ENCODE results near the gene ROR2. TPM values are rescaled to one million over a fixed set of nuclear protein-coding genes. Genes with fewer than 3 reads are reported as not detected.
A peak's percentile ranks its signal among the peaks of the same experiment; 100 is the strongest.

ROR2 gene
- total RNA-seq, 2 experiments from 2014 or later, result not detected

- Mint-ChIP-seq H3K36me3 (ENCODE audit: low read depth) (no peaks in the 10 kb centered on the region), H3K27ac (no peak overlapping the region), H3K4me3 (no peak overlapping the region), H3K27me3 (peaks cover 23% of the 10 kb centered on the region), H3K4me1 (ENCODE audit: low read depth) (no peaks in the 10 kb centered on the region), H3K9me3 (no peaks in the 10 kb centered on the region)
- TF ChIP-seq CTCF (IDR thresholded peaks at IDR 0.05), result no peak
- H3K9me3 ChIP-seq (ENCODE audit: control insufficient read depth in 1 of 2, insufficient read depth in 1 of 2, low read length in 2 of 2), result no peaks in the 10 kb centered on the region
- no peak for DNase-seq
- intact Hi-C loops (cut with DNase I, micrococcal nuclease), result no loop called here
- no peak overlapping the region for H3K4me3 ChIP-seq (ENCODE audit: low read length)
- H3K27me3 ChIP-seq (ENCODE audit: control insufficient read depth in 1 of 2, insufficient read depth in 2 of 2, low read length in 2 of 2), result peaks cover 0 to 11% of the 10 kb centered on the region in 2 experiments
- POLR2A ChIA-PET, result no interaction called here
- no peaks in the 10 kb centered on the region for H3K4me1 ChIP-seq (ENCODE audit: insufficient read depth, low read length)
- ATAC-seq (ENCODE audit: poor library complexity), result no peak
- no peak overlapping the region for H3K27ac ChIP-seq (ENCODE audit: low read depth in 1 of 2, low read length in 2 of 2)
- no peaks in the 10 kb centered on the region for H3K36me3 ChIP-seq (ENCODE audit: insufficient read depth, low read length)
- CTCF ChIA-PET, result no interaction called here
Observed at GRCh38 chr9:91582181-91582580, 367.8 kb downstream of the ROR2 start.

GRCh38 chr9:91580136-91580535 is 369.9 kb downstream of the ROR2 start:
- ChIA-PET CTCF (no interaction called here), POLR2A (no interaction called here)
- Mint-ChIP-seq H3K27me3 (peaks cover 16% of the 10 kb centered on the region), H3K36me3 (ENCODE audit: low read depth) (no peaks in the 10 kb centered on the region), H3K4me3 (no peak overlapping the region), H3K9me3 (no peaks in the 10 kb centered on the region), H3K27ac (no peak overlapping the region), H3K4me1 (ENCODE audit: low read depth) (no peaks in the 10 kb centered on the region)
- DNase-seq (peak in 2 of 14 experiments; percentile 6 to 8), ATAC-seq (ENCODE audit: poor library complexity) (no peak)
- no peak for TF ChIP-seq CTCF (IDR thresholded peaks at IDR 0.05)
- Histone ChIP-seq H3K27ac (ENCODE audit: low read depth in 1 of 2, low read length in 2 of 2) (no peak overlapping the region), H3K36me3 (ENCODE audit: insufficient read depth, low read length) (no peaks in the 10 kb centered on the region), H3K9me3 (ENCODE audit: control insufficient read depth in 1 of 2, insufficient read depth in 1 of 2, low read length in 2 of 2) (no peaks in the 10 kb centered on the region), H3K27me3 (ENCODE audit: control insufficient read depth in 1 of 2, insufficient read depth in 2 of 2, low read length in 2 of 2) (peaks cover 0 to 11% of the 10 kb centered on the region in 2 experiments), H3K4me1 (ENCODE audit: insufficient read depth, low read length) (no peaks in the 10 kb centered on the region), H3K4me3 (ENCODE audit: low read length) (no peak overlapping the region)
- intact Hi-C loops (cut with DNase I, micrococcal nuclease), result no loop called here

GRCh38 chr9:91578911-91579310 is 371.1 kb downstream of the ROR2 start:
- Histone ChIP-seq H3K4me3 (ENCODE audit: low read length) (no peak overlapping the region), H3K27ac (ENCODE audit: low read depth in 1 of 2, low read length in 2 of 2) (no peak overlapping the region), H3K36me3 (ENCODE audit: insufficient read depth, low read length) (no peaks in the 10 kb centered on the region), H3K4me1 (ENCODE audit: insufficient read depth, low read length) (no peaks in the 10 kb centered on the region), H3K9me3 (ENCODE audit: control insufficient read depth in 1 of 2, insufficient read depth in 1 of 2, low read length in 2 of 2) (no peaks in the 10 kb centered on the region), H3K27me3 (ENCODE audit: control insufficient read depth in 1 of 2, insufficient read depth in 2 of 2, low read length in 2 of 2) (peaks cover 0 to 5% of the 10 kb centered on the region in 2 experiments)
- no peak for TF ChIP-seq CTCF (IDR thresholded peaks at IDR 0.05)
- no peak overlapping the region for H3K27ac Mint-ChIP-seq
- no peaks in the 10 kb centered on the region for H3K9me3 Mint-ChIP-seq
- DNase-seq (no peak), ATAC-seq (ENCODE audit: poor library complexity) (no peak)
- ChIA-PET POLR2A (no interaction called here), CTCF (no interaction called here)
- H3K36me3 Mint-ChIP-seq (ENCODE audit: low read depth), result no peaks in the 10 kb centered on the region
- no peaks in the 10 kb centered on the region for H3K4me1 Mint-ChIP-seq (ENCODE audit: low read depth)
- intact Hi-C loops (cut with DNase I, micrococcal nuclease), result no loop called here
- H3K4me3 Mint-ChIP-seq, result no peak overlapping the region
- peaks cover 13% of the 10 kb centered on the region for H3K27me3 Mint-ChIP-seq

All from CD4-positive, alpha-beta T cell (primary cell).